A673 (cell line): ENCODE data around the gene FXN.

ENCODE experiments used
- EZH2 ChIP-seq: fragments of 200-600 bp; sonication (generic); IDR thresholded peaks from 2 replicates; pipeline ENCODE4 v1.6.1; 2017; ENCODE audit warnings: borderline replicate concordance, low read depth, mild to moderate bottlenecking, mixed read lengths, antibody characterized with exemption, low read length; ENCODE audit not compliant: poor library complexity, severe bottlenecking
- TF ChIP-seq, protein P1 (sequence below): fragments of 300-800, 200-600 bp; sonication (generic); conservative IDR thresholded peaks from 2 replicates; pipeline ENCODE4 v1.5.1; 2017; ENCODE audit warnings: low read depth, mild to moderate bottlenecking, antibody characterized with exemption, low read length, moderate library complexity, mixed read lengths

DNA sequence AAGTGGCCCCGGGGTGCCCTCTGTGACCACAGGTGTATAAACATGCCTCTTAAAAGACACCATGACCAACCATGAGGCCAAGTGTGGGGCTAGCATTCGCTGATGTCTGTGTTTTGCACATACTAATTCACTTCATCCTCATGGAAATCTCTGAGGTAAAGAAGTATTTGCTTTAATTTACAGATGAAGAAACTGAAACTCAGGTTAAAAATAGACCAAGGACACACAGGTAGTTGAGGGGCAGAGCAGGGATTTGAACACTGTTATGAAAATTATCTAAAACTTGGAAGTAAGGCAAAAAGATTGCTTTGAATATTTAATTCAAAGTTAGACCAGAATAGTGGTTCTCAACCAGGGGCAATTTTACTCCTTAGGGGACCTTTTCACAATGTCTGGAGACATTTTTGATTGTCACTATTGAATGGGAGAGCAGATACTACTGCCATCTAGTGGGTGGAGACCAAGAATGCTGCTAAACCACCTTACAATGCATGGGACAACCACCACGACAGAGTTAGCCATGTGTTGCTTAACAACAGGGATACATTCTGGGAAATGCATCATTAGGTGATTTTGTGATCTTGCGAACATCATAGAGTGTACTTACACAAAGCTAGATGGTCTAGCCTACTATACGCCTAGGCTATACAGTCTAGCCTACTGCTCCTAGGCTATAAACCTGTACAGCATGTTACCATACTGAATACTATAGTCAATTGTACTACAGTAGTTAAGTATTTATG, 8.0 kb upstream of the FXN start:
- TF ChIP-seq, protein P1, sequence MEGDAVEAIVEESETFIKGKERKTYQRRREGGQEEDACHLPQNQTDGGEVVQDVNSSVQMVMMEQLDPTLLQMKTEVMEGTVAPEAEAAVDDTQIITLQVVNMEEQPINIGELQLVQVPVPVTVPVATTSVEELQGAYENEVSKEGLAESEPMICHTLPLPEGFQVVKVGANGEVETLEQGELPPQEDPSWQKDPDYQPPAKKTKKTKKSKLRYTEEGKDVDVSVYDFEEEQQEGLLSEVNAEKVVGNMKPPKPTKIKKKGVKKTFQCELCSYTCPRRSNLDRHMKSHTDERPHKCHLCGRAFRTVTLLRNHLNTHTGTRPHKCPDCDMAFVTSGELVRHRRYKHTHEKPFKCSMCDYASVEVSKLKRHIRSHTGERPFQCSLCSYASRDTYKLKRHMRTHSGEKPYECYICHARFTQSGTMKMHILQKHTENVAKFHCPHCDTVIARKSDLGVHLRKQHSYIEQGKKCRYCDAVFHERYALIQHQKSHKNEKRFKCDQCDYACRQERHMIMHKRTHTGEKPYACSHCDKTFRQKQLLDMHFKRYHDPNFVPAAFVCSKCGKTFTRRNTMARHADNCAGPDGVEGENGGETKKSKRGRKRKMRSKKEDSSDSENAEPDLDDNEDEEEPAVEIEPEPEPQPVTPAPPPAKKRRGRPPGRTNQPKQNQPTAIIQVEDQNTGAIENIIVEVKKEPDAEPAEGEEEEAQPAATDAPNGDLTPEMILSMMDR, result peak; percentile 85
- TF ChIP-seq EZH2, result no peak
